Keratinocyte (primary cell): Measurements from ENCODE around the gene TAF1C. TPM values are rescaled to one million over a fixed set of nuclear protein-coding genes. Genes with fewer than 3 reads are reported as not detected.

Experiments
- DNase-seq: peaks from one replicate; pipeline ENCODE4 v3.0.0-alpha.2; 2011; ENCODE audit warnings: low read depth, missing footprints, low spot score
- FAIRE-seq: peaks from 2 replicates; lab custom pipeline; 2011; peaks lifted over from hg19 to GRCh38; lab: Jason Lieb, UNC
- H2AFZ ChIP-seq: 2 replicates; pipeline ENCODE4 v1.6.0; 2012; ENCODE audit warnings: low read length, control low read depth, inconsistent platforms; ENCODE audit not compliant: control insufficient read depth
- H3K27ac ChIP-seq: 2 replicates; pipeline ENCODE4 v1.5.1; 2011; ENCODE audit warnings: low read length; ENCODE audit not compliant: control insufficient read depth, insufficient read depth
- H3K27me3 ChIP-seq: 3 replicates; pipeline ENCODE4 v1.6.0; 2011; ENCODE audit warnings: low read length; ENCODE audit not compliant: control insufficient read depth, insufficient read depth; ENCODE audit errors: extremely low read depth
- H3K36me3 ChIP-seq, 2 experiments: 2 replicates in 1 of 2; 3 replicates in 1 of 2; pipeline ENCODE4 v1.5.1; 2011; ENCODE audit warnings: low read length in 2 of 2, mild to moderate bottlenecking in 1 of 2; ENCODE audit not compliant: control insufficient read depth in 2 of 2, insufficient read depth in 2 of 2; ENCODE audit errors: extremely low read depth in 1 of 2
- H3K4me1 ChIP-seq: 3 replicates; pipeline ENCODE4 v1.5.1; 2011; ENCODE audit warnings: low read length; ENCODE audit not compliant: control insufficient read depth, insufficient read depth; ENCODE audit errors: extremely low read depth
- H3K4me2 ChIP-seq: 3 replicates; pipeline ENCODE4 v1.6.0; 2011; ENCODE audit warnings: low read depth, low read length; ENCODE audit not compliant: control insufficient read depth, insufficient read depth; ENCODE audit errors: extremely low read depth
- H3K4me3 ChIP-seq, 3 experiments: fragments of 200-600 bp in 1 of 3; sonication (generic) in 1 of 3; 2 replicates in 2 of 3; 3 replicates in 1 of 3; pipeline ENCODE4 v1.5.1; 2011 to 2016; ENCODE audit warnings: low read length in 3 of 3, mild to moderate bottlenecking in 3 of 3, control low read depth in 2 of 3, inconsistent platforms in 1 of 3, low read depth in 1 of 3, mixed read lengths in 1 of 3, mixed run types in 1 of 3, moderate library complexity in 1 of 3; ENCODE audit not compliant: control insufficient read depth in 2 of 3, insufficient read depth in 2 of 3; ENCODE audit errors: extremely low read depth in 1 of 3
- H3K79me2 ChIP-seq: 2 replicates; pipeline ENCODE4 v1.6.0; 2012; ENCODE audit warnings: low read length; ENCODE audit not compliant: control insufficient read depth, insufficient read depth
- H3K9ac ChIP-seq: 3 replicates; pipeline ENCODE4 v1.6.0; 2011; ENCODE audit warnings: low read length; ENCODE audit not compliant: control insufficient read depth, insufficient read depth; ENCODE audit errors: extremely low read depth
- H3K9me1 ChIP-seq: 3 replicates; pipeline ENCODE4 v1.6.0; 2011; ENCODE audit warnings: low read length; ENCODE audit not compliant: control insufficient read depth, insufficient read depth; ENCODE audit errors: extremely low read depth
- H3K9me3 ChIP-seq: 2 replicates; pipeline ENCODE4 v1.5.1; 2012; ENCODE audit warnings: low read depth, low read length; ENCODE audit not compliant: control insufficient read depth
- H4K20me1 ChIP-seq: 3 replicates; pipeline ENCODE4 v1.6.0; 2011; ENCODE audit warnings: low read length; ENCODE audit not compliant: control insufficient read depth, insufficient read depth; ENCODE audit errors: extremely low read depth
- EZH2 ChIP-seq: IDR thresholded peaks from one replicate; pipeline ENCODE4 v1.6.1; 2012; ENCODE audit warnings: inconsistent platforms, mild to moderate bottlenecking, low read length, moderate library complexity
- dilution Hi-C: fragments of 300-500 bp; cut with MboI; formaldehyde crosslinking; loops from one replicate; pipeline ENCODE4 v1.7.0; 2020; ENCODE audit warnings: low sequenced_read_pairs; ENCODE audit not compliant: extremely low pct_ligation_motif_present
- polyA plus RNA-seq, 5 experiments: library from polyadenylated mRNA; depleted of rRNA in 3 of 5; stranded (reverse) in 3 of 5; stranded (forward) in 1 of 5; unstranded in 1 of 5; fragments of >200 nt; gene quantifications; 1 replicate in 1 of 5; 2 replicates in 3 of 5; 3 replicates in 1 of 5; pipeline versions ENCODE4 v1.2.1 to v1.2.3, GENCODE V29; 2011 to 2012; ENCODE audit warnings: missing spikeins in 2 of 5, low read depth in 1 of 5, low replicate concordance in 1 of 5
- TF ChIP-seq, protein P1 (sequence below), 3 experiments: IDR thresholded peaks in 1 of 3; conservative IDR thresholded peaks in 1 of 3; optimal IDR thresholded peaks in 1 of 3; 2 replicates in 2 of 3; 3 replicates in 1 of 3; pipeline versions ENCODE3 to v1.5.1; 2011; ENCODE audit warnings: low read length in 3 of 3, mild to moderate bottlenecking in 3 of 3, moderate library complexity in 2 of 3, control low read depth in 1 of 3, inconsistent platforms in 1 of 3; ENCODE audit not compliant: insufficient read depth in 2 of 3; ENCODE audit errors: extremely low read depth in 1 of 3

The TAF1C gene
- polyA plus RNA-seq, 1 donor (not counting 4 experiments of a cell fraction or from before 2014, with no cell fraction given) = 6.5 TPM

DNA sequence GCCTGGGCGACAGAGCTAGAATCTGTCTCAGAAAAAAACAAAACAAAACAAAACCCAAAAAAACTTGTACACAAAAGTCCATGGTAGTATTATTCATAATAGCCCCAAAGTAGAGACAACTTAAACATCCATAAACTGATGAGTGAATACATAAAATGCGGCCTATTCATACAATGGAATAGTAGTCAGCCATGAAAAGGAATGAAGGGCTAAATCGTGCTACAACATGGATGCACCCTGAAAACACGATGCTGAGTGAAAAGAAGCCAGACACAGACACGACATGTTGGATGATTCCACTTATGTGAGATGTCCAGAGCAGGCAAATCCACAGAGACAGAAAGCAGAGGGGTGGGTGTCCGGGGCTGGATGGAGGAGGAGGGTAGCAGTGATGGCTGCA, 40.7 kb upstream of the TAF1C start:
- Histone ChIP-seq H3K27ac (no peak overlapping the region), H3K4me2 (no peak overlapping the region), H3K79me2 (no peaks in the 10 kb centered on the region), H3K36me3 (no peaks in the 10 kb centered on the region), H3K9me1 (no peaks in the 10 kb centered on the region), H3K9ac (no peak overlapping the region), H3K4me3 (no peak overlapping the region), H4K20me1 (no peaks in the 10 kb centered on the region), H3K9me3 (no peaks in the 10 kb centered on the region), H3K4me1 (no peaks in the 10 kb centered on the region), H2AFZ (no peak overlapping the region), H3K27me3 (no peaks in the 10 kb centered on the region)
- TF ChIP-seq EZH2 = no peak
- TF ChIP-seq, protein P1, sequence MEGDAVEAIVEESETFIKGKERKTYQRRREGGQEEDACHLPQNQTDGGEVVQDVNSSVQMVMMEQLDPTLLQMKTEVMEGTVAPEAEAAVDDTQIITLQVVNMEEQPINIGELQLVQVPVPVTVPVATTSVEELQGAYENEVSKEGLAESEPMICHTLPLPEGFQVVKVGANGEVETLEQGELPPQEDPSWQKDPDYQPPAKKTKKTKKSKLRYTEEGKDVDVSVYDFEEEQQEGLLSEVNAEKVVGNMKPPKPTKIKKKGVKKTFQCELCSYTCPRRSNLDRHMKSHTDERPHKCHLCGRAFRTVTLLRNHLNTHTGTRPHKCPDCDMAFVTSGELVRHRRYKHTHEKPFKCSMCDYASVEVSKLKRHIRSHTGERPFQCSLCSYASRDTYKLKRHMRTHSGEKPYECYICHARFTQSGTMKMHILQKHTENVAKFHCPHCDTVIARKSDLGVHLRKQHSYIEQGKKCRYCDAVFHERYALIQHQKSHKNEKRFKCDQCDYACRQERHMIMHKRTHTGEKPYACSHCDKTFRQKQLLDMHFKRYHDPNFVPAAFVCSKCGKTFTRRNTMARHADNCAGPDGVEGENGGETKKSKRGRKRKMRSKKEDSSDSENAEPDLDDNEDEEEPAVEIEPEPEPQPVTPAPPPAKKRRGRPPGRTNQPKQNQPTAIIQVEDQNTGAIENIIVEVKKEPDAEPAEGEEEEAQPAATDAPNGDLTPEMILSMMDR (optimal IDR thresholded peaks at IDR 0.05 in 1 of 3, IDR thresholded peaks at IDR 0.05 in 1 of 3, conservative IDR thresholded peaks at IDR 0.05 in 1 of 3; ENCODE audit: extremely low read depth in 1 of 3, insufficient read depth in 2 of 3, low read length in 3 of 3) = no peak
- dilution Hi-C loops = no loop called here
- FAIRE-seq = no peak
- DNase-seq = no peak

DNA sequence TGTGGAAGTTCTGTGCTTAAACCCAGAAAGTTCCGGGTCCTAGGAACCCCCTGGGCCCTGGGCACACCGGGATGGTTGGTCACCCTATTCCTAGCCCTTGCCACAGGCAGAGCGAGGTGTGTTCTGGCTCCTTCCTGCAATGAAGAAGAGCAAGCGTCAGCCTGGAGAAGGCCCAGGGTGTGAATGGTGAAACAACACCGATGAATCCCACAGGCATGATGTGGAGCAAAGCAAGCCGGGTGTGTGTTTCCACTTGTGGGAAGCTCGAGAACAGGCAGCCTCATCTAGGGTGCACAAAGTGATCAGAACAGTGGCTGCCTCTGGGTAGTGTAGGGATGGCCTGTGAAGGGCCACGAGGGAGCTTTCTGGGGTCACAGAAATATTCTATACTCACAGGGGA, 39.2 kb upstream of the TAF1C start:
- no peaks in the 10 kb centered on the region for H4K20me1 ChIP-seq
- no peaks in the 10 kb centered on the region for H3K79me2 ChIP-seq
- H2AFZ ChIP-seq = no peak overlapping the region
- FAIRE-seq = no peak
- H3K36me3 ChIP-seq = no peaks in the 10 kb centered on the region
- DNase-seq = no peak
- no peak overlapping the region for H3K27ac ChIP-seq
- dilution Hi-C loops = no loop called here
- H3K27me3 ChIP-seq = no peaks in the 10 kb centered on the region
- TF ChIP-seq, protein P1 (optimal IDR thresholded peaks at IDR 0.05 in 1 of 3, IDR thresholded peaks at IDR 0.05 in 1 of 3, conservative IDR thresholded peaks at IDR 0.05 in 1 of 3; ENCODE audit: extremely low read depth in 1 of 3, insufficient read depth in 2 of 3, low read length in 3 of 3) = no peak
- TF ChIP-seq EZH2 = no peak
- no peak overlapping the region for H3K9ac ChIP-seq
- H3K4me2 ChIP-seq = no peak overlapping the region
- H3K9me3 ChIP-seq = no peaks in the 10 kb centered on the region
- H3K9me1 ChIP-seq = no peaks in the 10 kb centered on the region
- H3K4me3 ChIP-seq = no peak overlapping the region
- H3K4me1 ChIP-seq = no peaks in the 10 kb centered on the region
